ENCODE measurements around the gene ZNF507.

The ZNF507 gene

GRCh38 chr19:32437096-32437495, 91.7 kb downstream of the ZNF507 start:
- in situ Hi-C loops (cut with MboI; ENCODE audit: low pct_unique_long_range_greater_than_20kb, low sequenced_read_pairs, unreplicated experiment) = no loop called here
- DNase-seq (ENCODE audit: low spot score) = no peak
- TF ChIP-seq, protein P1, sequence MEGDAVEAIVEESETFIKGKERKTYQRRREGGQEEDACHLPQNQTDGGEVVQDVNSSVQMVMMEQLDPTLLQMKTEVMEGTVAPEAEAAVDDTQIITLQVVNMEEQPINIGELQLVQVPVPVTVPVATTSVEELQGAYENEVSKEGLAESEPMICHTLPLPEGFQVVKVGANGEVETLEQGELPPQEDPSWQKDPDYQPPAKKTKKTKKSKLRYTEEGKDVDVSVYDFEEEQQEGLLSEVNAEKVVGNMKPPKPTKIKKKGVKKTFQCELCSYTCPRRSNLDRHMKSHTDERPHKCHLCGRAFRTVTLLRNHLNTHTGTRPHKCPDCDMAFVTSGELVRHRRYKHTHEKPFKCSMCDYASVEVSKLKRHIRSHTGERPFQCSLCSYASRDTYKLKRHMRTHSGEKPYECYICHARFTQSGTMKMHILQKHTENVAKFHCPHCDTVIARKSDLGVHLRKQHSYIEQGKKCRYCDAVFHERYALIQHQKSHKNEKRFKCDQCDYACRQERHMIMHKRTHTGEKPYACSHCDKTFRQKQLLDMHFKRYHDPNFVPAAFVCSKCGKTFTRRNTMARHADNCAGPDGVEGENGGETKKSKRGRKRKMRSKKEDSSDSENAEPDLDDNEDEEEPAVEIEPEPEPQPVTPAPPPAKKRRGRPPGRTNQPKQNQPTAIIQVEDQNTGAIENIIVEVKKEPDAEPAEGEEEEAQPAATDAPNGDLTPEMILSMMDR (IDR thresholded peaks at IDR 0.05; ENCODE audit: extremely low read depth, insufficient read depth, missing control alignments) = no peak

All from GM13977 (cell line).